Gastrocnemius medialis (tissue), 4 donors: Measurements from ENCODE around the gene GABBR2.

Experiments used
- POLR2A ChIP-seq, 2 donors: fragments of 450-650 bp; IDR thresholded peaks; one replicate each; pipeline ENCODE4 v1.6.1; 2017; ENCODE audit warnings: antibody characterized with exemption in 2 of 2, mild to moderate bottlenecking in 2 of 2, moderate library complexity in 2 of 2
- TF ChIP-seq, protein P1 (sequence below), 5 experiments: fragments of 450-650 bp in 3 of 5; fragments of 200-600 bp in 2 of 5; sonication (generic) in 2 of 5; IDR thresholded peaks in 4 of 5; conservative IDR thresholded peaks in 1 of 5; 1 replicate in 4 of 5; 2 replicates in 1 of 5; pipeline ENCODE4 v1.5.1; 2016 to 2019; ENCODE audit warnings: antibody characterized with exemption in 5 of 5, mild to moderate bottlenecking in 3 of 5, moderate library complexity in 3 of 5

GRCh38 chr9:98415782-98416181 is 293.0 kb downstream of the GABBR2 start:
- no peak for TF ChIP-seq POLR2A (IDR thresholded peaks at IDR 0.05)
- TF ChIP-seq, protein P1, sequence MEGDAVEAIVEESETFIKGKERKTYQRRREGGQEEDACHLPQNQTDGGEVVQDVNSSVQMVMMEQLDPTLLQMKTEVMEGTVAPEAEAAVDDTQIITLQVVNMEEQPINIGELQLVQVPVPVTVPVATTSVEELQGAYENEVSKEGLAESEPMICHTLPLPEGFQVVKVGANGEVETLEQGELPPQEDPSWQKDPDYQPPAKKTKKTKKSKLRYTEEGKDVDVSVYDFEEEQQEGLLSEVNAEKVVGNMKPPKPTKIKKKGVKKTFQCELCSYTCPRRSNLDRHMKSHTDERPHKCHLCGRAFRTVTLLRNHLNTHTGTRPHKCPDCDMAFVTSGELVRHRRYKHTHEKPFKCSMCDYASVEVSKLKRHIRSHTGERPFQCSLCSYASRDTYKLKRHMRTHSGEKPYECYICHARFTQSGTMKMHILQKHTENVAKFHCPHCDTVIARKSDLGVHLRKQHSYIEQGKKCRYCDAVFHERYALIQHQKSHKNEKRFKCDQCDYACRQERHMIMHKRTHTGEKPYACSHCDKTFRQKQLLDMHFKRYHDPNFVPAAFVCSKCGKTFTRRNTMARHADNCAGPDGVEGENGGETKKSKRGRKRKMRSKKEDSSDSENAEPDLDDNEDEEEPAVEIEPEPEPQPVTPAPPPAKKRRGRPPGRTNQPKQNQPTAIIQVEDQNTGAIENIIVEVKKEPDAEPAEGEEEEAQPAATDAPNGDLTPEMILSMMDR (IDR thresholded peaks at IDR 0.05 in 4 of 5, conservative IDR thresholded peaks at IDR 0.05 in 1 of 5), result no peak
